Caco-2 (cell line): Measurements from ENCODE around the gene SLC6A13. TPM values are rescaled to one million over a fixed set of nuclear protein-coding genes. Genes with fewer than 3 reads are reported as not detected.

Experiments used
- BruUV-seq: library from RNA; stranded (reverse); fragments of 400-500 nt; replicated peaks from 2 replicates; lab custom pipeline; 2021; lab: Mats Ljungman, UMichigan
- CTCF ChIA-PET: fragments of 300-600 bp; sonication (Branson Sonifier 250); formaldehyde crosslinking; loops from one replicate; lab custom pipeline; 2022; ENCODE audit warnings: antibody characterized with exemption; lab: Charles Lee
- POLR2A ChIA-PET: fragments of 300-600 bp; sonication (Branson Sonifier 250); formaldehyde crosslinking; loops from one replicate; lab custom pipeline; 2022; ENCODE audit warnings: antibody characterized with exemption; lab: Charles Lee
- DNase-seq, 2 experiments: peaks; one replicate each; pipeline versions ENCODE4 v3.0.0 to v3.0.0-alpha.2; 2020 to 2022
- H3K27me3 ChIP-seq: replicated peaks from 2 replicates; pipeline ENCODE4 v1.6.0; 2011; ENCODE audit warnings: low read length; ENCODE audit not compliant: control insufficient read depth, insufficient read depth
- H3K36me3 ChIP-seq: 2 replicates; pipeline ENCODE4 v1.5.1; 2011; ENCODE audit warnings: low read length; ENCODE audit not compliant: control insufficient read depth, insufficient read depth
- H3K4me1 ChIP-seq: fragments of 250-450 bp; sonication (Bioruptor Pico); 2 replicates; pipeline ENCODE4 v1.5.1; 2020; ENCODE audit warnings: mild to moderate bottlenecking
- H3K4me3 ChIP-seq: 2 replicates; pipeline ENCODE4 v1.5.1; 2011; ENCODE audit warnings: low read depth, mild to moderate bottlenecking, control low read depth, low read length
- H3K9me3 ChIP-seq: fragments of 250-450 bp; sonication (Bioruptor Pico); 2 replicates; pipeline ENCODE4 v1.5.1; 2020; ENCODE audit warnings: mild to moderate bottlenecking, moderate library complexity
- H3K27ac Mint-ChIP-seq: one replicate; pipeline ENCODE4 v1.8.0; 2022; ENCODE audit warnings: mixed read lengths; ENCODE audit not compliant: unreplicated experiment
- H3K27me3 Mint-ChIP-seq: one replicate; pipeline ENCODE4 v1.8.0; 2022; ENCODE audit warnings: mixed read lengths; ENCODE audit not compliant: insufficient read depth, unreplicated experiment
- H3K36me3 Mint-ChIP-seq: one replicate; pipeline ENCODE4 v1.8.0; 2022; ENCODE audit warnings: mild to moderate bottlenecking, mixed read lengths; ENCODE audit not compliant: insufficient read depth, unreplicated experiment
- H3K4me1 Mint-ChIP-seq: one replicate; pipeline ENCODE4 v1.8.0; 2022; ENCODE audit warnings: low read depth, mixed read lengths; ENCODE audit not compliant: unreplicated experiment
- H3K4me3 Mint-ChIP-seq: one replicate; pipeline ENCODE4 v1.8.0; 2022; ENCODE audit warnings: mild to moderate bottlenecking, moderate library complexity, mixed read lengths; ENCODE audit not compliant: unreplicated experiment
- H3K9me3 Mint-ChIP-seq: one replicate; pipeline ENCODE4 v1.8.0; 2022; ENCODE audit warnings: mixed read lengths; ENCODE audit not compliant: unreplicated experiment
- intact Hi-C: fragments of 100-400 bp; cut with micrococcal nuclease; formaldehyde crosslinking; loops from one replicate; pipeline ENCODE4 v1.10.0; 2022; ENCODE audit not compliant: unreplicated experiment
- total RNA-seq: library from RNA; stranded (reverse); gene quantifications from 2 replicates; pipeline ENCODE4 v1.2.3, GENCODE V29; 2022
- TF ChIP-seq, protein P1 (sequence below), 2 experiments: fragments of 200-600 bp in 1 of 2; IDR thresholded peaks; 1 replicate in 1 of 2; 2 replicates in 1 of 2; pipeline versions ENCODE4 v1.5.1 to v1.8.0; 2011 to 2022; ENCODE audit warnings: antibody characterized with exemption in 1 of 2, control low read depth in 1 of 2, inconsistent platforms in 1 of 2, low read depth in 1 of 2, low read length in 1 of 2, mild to moderate bottlenecking in 1 of 2, moderate library complexity in 1 of 2; ENCODE audit not compliant: insufficient read depth in 1 of 2, severe bottlenecking in 1 of 2, unreplicated experiment in 1 of 2

The SLC6A13 gene
- total RNA-seq, 1 experiment from 2014 or later = 1.0 TPM

DNA sequence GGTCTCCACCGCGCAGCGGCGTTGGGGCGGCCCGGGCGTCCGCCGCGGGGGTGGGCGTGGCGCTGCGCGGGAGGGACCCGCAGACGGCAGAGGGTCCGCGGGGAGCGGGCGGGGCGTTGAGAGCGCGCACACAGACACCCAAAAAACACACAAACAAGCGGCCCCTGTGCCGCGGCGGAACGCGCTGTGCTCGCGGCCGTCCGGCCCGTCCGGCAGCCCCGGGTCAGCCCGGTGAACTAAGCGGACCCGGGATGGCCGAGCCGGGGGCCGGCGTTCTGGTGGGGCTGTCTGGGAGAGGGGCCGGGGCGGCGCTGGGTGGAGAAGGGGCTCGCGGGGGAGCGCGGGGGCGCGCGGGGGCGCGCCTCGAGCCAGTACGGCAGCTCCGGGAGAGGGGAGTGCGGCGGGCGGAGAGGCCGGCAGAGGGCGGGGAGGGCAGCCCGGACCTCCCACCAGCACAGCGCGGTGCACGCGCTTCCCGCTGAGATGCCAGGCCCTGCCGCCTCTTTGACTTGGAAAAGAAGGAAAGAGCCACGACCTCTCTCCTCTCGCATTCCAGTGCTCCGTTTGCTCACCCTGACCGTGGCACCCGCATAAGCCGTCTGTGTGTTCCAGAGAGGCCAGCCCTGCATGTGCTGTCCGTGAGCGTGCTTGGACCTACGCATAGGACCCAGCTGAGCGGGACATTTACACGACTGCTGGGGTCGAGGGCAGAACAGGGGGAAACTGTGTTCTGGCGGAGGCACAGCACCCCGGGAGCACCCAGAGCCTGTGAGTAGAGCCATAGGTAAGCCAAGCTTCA lies 59.0 kb downstream of the SLC6A13 start:
- Mint-ChIP-seq H3K9me3 (no peaks in the 10 kb centered on the region), H3K27me3 (peaks cover 17% of the 10 kb centered on the region), H3K36me3 (no peaks in the 10 kb centered on the region), H3K27ac (no peak overlapping the region), H3K4me3 (peak overlapping the region; percentile 64), H3K4me1 (no peaks in the 10 kb centered on the region)
- CTCF ChIA-PET = interaction anchor here (0.8 kb wide), 1 partner anchor 147 kb away, joined by 3 read pairs; no protein-coding TSS in a partner anchor
- POLR2A ChIA-PET = no interaction called here
- Histone ChIP-seq H3K4me1 (peaks cover 10% of the 10 kb centered on the region; the same call in 1 of the 2 replicates), H3K4me3 (peak overlapping the region; percentile 36), H3K36me3 (no peaks in the 10 kb centered on the region), H3K9me3 (no peaks in the 10 kb centered on the region), H3K27me3 (no peaks in the 10 kb centered on the region)
- intact Hi-C loops = loop anchor here (5.0 kb wide), 1 partner anchor 119 kb away; no protein-coding TSS in a partner anchor
- peak in 1 of 2 experiments; percentile 72 for DNase-seq
- no TSS peak for BruUV-seq
- TF ChIP-seq, protein P1, sequence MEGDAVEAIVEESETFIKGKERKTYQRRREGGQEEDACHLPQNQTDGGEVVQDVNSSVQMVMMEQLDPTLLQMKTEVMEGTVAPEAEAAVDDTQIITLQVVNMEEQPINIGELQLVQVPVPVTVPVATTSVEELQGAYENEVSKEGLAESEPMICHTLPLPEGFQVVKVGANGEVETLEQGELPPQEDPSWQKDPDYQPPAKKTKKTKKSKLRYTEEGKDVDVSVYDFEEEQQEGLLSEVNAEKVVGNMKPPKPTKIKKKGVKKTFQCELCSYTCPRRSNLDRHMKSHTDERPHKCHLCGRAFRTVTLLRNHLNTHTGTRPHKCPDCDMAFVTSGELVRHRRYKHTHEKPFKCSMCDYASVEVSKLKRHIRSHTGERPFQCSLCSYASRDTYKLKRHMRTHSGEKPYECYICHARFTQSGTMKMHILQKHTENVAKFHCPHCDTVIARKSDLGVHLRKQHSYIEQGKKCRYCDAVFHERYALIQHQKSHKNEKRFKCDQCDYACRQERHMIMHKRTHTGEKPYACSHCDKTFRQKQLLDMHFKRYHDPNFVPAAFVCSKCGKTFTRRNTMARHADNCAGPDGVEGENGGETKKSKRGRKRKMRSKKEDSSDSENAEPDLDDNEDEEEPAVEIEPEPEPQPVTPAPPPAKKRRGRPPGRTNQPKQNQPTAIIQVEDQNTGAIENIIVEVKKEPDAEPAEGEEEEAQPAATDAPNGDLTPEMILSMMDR (IDR thresholded peaks at IDR 0.05; ENCODE audit: insufficient read depth in 1 of 2, low read depth in 1 of 2, low read length in 1 of 2, severe bottlenecking in 1 of 2, unreplicated experiment in 1 of 2) = peak in 1 of 2 experiments; percentile 45

- Mint-ChIP-seq H3K36me3 (no peaks in the 10 kb centered on the region), H3K9me3 (no peaks in the 10 kb centered on the region), H3K27ac (no peak overlapping the region), H3K4me1 (no peaks in the 10 kb centered on the region), H3K27me3 (peaks cover 17% of the 10 kb centered on the region), H3K4me3 (peak overlapping the region; percentile 64)
- CTCF ChIA-PET = no interaction called here
- peaks cover 10% of the 10 kb centered on the region; the same call in 1 of the 2 replicates for H3K4me1 ChIP-seq
- intact Hi-C loops = loop anchor here (5.0 kb wide), 1 partner anchor 119 kb away; no protein-coding TSS in a partner anchor
- no peaks in the 10 kb centered on the region for H3K9me3 ChIP-seq
- H3K27me3 ChIP-seq = no peaks in the 10 kb centered on the region
- POLR2A ChIA-PET = no interaction called here
- TF ChIP-seq, protein P1 (IDR thresholded peaks at IDR 0.05; ENCODE audit: insufficient read depth in 1 of 2, low read depth in 1 of 2, low read length in 1 of 2, severe bottlenecking in 1 of 2, unreplicated experiment in 1 of 2) = no peak
- BruUV-seq = no TSS peak
- no peak for DNase-seq
- peak overlapping the region; percentile 36 for H3K4me3 ChIP-seq
- no peaks in the 10 kb centered on the region for H3K36me3 ChIP-seq
Measured at GRCh38 chr12:203074-203461, 59.6 kb downstream of the SLC6A13 start.

DNA sequence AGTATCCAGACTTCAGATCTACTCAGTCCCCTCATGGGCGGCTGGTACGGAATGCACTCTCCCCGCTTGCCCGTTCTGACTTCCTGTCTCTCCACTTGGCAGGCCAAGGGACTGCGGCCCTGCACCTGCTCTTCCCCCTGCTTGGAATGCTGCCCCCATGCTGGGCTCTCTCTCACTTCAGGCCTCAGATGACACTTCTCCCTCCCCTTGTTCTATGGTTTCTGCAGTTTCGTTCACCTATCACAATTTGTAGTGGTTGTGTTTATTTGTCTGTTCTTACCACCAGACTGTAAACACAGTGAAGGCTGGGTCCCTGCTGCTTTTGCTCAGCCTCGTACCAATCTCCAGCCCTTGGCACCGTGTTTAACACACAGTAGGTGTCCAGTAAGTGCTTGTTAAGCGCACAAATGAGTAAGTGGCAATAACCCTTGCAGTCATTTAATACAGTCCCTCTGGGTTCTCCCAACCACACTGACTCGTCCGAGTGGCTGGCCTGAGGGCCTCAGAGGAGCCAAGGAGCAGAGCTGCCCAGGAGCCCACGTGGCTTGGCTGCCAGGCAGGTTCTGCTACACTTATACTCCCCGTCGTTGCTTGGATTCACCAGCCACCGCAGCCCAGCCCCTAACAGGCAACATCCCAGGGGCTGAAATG lies 60.4 kb downstream of the SLC6A13 start:
- Histone ChIP-seq H3K36me3 (no peaks in the 10 kb centered on the region), H3K4me1 (peaks cover 10% of the 10 kb centered on the region; the same call in 1 of the 2 replicates), H3K4me3 (no peak overlapping the region), H3K9me3 (no peaks in the 10 kb centered on the region), H3K27me3 (no peaks in the 10 kb centered on the region)
- ChIA-PET POLR2A (no interaction called here), CTCF (interaction anchor here (0.7 kb wide), 1 partner anchor 18 kb away, joined by 3 read pairs; no protein-coding TSS in a partner anchor)
- no TSS peak for BruUV-seq
- no peak for DNase-seq
- H3K27ac Mint-ChIP-seq = no peak overlapping the region
- peak overlapping the region; percentile 64 for H3K4me3 Mint-ChIP-seq
- intact Hi-C loops = loop anchor here (5.0 kb wide), 1 partner anchor 120 kb away; no protein-coding TSS in a partner anchor
- H3K27me3 Mint-ChIP-seq = peaks cover 17% of the 10 kb centered on the region
- TF ChIP-seq, protein P1 (IDR thresholded peaks at IDR 0.05; ENCODE audit: insufficient read depth in 1 of 2, low read depth in 1 of 2, low read length in 1 of 2, severe bottlenecking in 1 of 2, unreplicated experiment in 1 of 2) = no peak
- H3K9me3 Mint-ChIP-seq = no peaks in the 10 kb centered on the region
- H3K36me3 Mint-ChIP-seq = no peaks in the 10 kb centered on the region
- no peaks in the 10 kb centered on the region for H3K4me1 Mint-ChIP-seq
